Mesendoderm (in vitro differentiated cells): ENCODE measurements around the gene TM7SF3. TPM values are rescaled to one million over a fixed set of nuclear protein-coding genes. Genes with fewer than 3 reads are reported as not detected.

Experiments used
- DNase-seq: peaks from one replicate; pipeline ENCODE4 v3.0.0; 2013
- H2AK5ac ChIP-seq: 2 replicates; pipeline ENCODE4 v1.6.1; 2013; ENCODE audit warnings: low read length, inconsistent platforms
- H2BK120ac ChIP-seq: 2 replicates; pipeline ENCODE4 v1.6.1; 2013; ENCODE audit warnings: low read depth, mild to moderate bottlenecking, low read length, moderate library complexity, mixed read lengths
- H2BK15ac ChIP-seq: replicated peaks from 2 replicates; pipeline ENCODE4 v1.6.1; 2013; ENCODE audit warnings: low read depth, mild to moderate bottlenecking, moderate library complexity
- H2BK5ac ChIP-seq: 2 replicates; pipeline ENCODE4 v1.6.1; 2013; ENCODE audit warnings: low read length, inconsistent platforms
- H3K18ac ChIP-seq: 2 replicates; pipeline ENCODE4 v1.6.1; 2013; ENCODE audit warnings: mild to moderate bottlenecking, low read length, mixed read lengths
- H3K23ac ChIP-seq: one replicate; pipeline ENCODE4 v1.6.1; 2013; ENCODE audit warnings: low read length
- H3K27ac ChIP-seq: 2 replicates; pipeline ENCODE4 v1.5.1; 2013; ENCODE audit warnings: low read depth, mild to moderate bottlenecking, inconsistent platforms, low read length, moderate library complexity
- H3K27me3 ChIP-seq: 2 replicates; pipeline ENCODE4 v1.6.1; 2013; ENCODE audit warnings: low read length, control low read depth, mild to moderate bottlenecking, inconsistent platforms; ENCODE audit not compliant: insufficient read depth, poor library complexity
- H3K36me3 ChIP-seq: 2 replicates; pipeline ENCODE4 v1.6.1; 2013; ENCODE audit warnings: low read length, inconsistent platforms; ENCODE audit not compliant: control insufficient read depth, insufficient read depth
- H3K4ac ChIP-seq: one replicate; pipeline ENCODE4 v1.6.1; 2013; ENCODE audit warnings: low read depth, mild to moderate bottlenecking, low read length, moderate library complexity
- H3K4me1 ChIP-seq: 2 replicates; pipeline ENCODE4 v1.6.1; 2013; ENCODE audit warnings: low read depth, low read length, inconsistent platforms; ENCODE audit not compliant: control insufficient read depth
- H3K4me2 ChIP-seq: 2 replicates; pipeline ENCODE4 v1.6.1; 2013; ENCODE audit warnings: low read length
- H3K4me3 ChIP-seq: 2 replicates; pipeline ENCODE4 v1.5.1; 2013; ENCODE audit warnings: mild to moderate bottlenecking, low read length
- H3K56ac ChIP-seq: one replicate; pipeline ENCODE4 v1.6.1; 2013; ENCODE audit warnings: low read length
- H3K79me1 ChIP-seq: 2 replicates; pipeline ENCODE4 v1.6.1; 2013; ENCODE audit warnings: low read length, inconsistent platforms
- H3K79me2 ChIP-seq: 2 replicates; pipeline ENCODE4 v1.6.1; 2013; ENCODE audit warnings: mild to moderate bottlenecking, low read length; ENCODE audit not compliant: control insufficient read depth, insufficient read depth
- H3K9ac ChIP-seq: 2 replicates; pipeline ENCODE4 v1.6.1; 2013; ENCODE audit warnings: low read length, inconsistent platforms
- H4K5ac ChIP-seq: one replicate; pipeline ENCODE4 v1.6.1; 2013; ENCODE audit warnings: low read length
- H4K8ac ChIP-seq: one replicate; pipeline ENCODE4 v1.6.1; 2013; ENCODE audit warnings: low read depth, mild to moderate bottlenecking, control low read depth, low read length, moderate library complexity
- WGBS: extraction: QIAGEN DNeasy Blood & Tissue Kit; methylation state at CpG from one replicate; pipeline ENCODE4 v1.1.7; 2013; ENCODE audit warnings: low lambda C conversion rate, missing lambda C conversion rate; ENCODE audit not compliant: insufficient coverage; ENCODE audit errors: extremely low coverage; 5-methylcytosine and 5-hydroxymethylcytosine counted together
- polyA plus RNA-seq, 2 experiments: library from polyadenylated mRNA; stranded (reverse); fragments of 200-250 nt; gene quantifications; one replicate each; pipeline ENCODE4 v1.2.3, GENCODE V29; 2013

TM7SF3 gene, protein sequence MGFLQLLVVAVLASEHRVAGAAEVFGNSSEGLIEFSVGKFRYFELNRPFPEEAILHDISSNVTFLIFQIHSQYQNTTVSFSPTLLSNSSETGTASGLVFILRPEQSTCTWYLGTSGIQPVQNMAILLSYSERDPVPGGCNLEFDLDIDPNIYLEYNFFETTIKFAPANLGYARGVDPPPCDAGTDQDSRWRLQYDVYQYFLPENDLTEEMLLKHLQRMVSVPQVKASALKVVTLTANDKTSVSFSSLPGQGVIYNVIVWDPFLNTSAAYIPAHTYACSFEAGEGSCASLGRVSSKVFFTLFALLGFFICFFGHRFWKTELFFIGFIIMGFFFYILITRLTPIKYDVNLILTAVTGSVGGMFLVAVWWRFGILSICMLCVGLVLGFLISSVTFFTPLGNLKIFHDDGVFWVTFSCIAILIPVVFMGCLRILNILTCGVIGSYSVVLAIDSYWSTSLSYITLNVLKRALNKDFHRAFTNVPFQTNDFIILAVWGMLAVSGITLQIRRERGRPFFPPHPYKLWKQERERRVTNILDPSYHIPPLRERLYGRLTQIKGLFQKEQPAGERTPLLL
- polyA plus RNA-seq (2013, experiment 1 of 2), result 28.5 TPM
- 31.3 TPM for polyA plus RNA-seq (2013, experiment 2 of 2)

DNA sequence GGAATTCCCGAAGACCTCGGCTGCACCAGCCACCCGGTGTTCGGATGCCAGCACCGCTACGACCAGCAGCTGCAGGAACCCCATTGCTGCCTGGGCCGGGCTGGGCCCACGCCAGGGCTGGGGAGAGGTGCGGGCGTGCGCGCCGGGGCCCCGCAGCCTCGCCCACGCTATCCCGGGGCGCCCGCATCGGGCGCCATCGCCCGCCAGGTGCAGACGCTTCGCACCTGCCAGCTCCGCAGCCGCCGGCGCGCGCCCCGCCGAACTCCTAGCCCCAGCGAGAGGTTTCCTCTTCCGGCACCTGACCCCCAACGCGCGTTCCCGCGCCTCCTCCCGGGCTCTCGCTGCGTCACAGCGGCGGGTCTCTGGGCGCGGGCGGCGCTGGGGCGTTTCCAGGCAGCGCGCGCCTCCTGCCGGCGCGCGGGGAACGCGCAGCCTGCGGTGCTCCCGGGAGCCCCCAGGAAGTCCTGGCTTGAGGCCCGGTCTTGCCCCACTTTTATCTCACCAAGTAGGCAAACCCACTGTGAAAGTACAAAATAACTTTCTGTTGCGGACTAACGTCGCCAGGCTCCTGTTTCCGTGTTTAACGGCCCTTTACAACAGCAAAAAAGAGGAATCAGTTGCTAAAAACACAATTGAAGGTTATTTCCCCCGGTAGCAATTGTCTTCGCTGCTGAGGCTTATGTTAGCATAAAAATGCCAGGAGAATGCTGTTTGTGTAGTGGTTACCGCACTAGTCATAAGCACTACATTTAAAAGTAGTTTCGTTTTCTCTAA is at the start of gene TM7SF3:
TSS of gene TM7SF3 (minus strand) at position 300 of the 774 bp plus-strand sequence. CDS start at position 84, 216 bp downstream.
- peak within 1 kb of the TSS; percentile 69 for H3K4me2 ChIP-seq
- H3K79me1 ChIP-seq, result no peaks in the 10 kb centered on the region

GRCh38 chr12:27063250-27063851 is 49.2 kb upstream of the TM7SF3 start:
- H3K4me2 ChIP-seq, result no peak overlapping the region
- H3K23ac ChIP-seq, result no peak overlapping the region
- H3K4me3 ChIP-seq, result no peak overlapping the region
- H3K56ac ChIP-seq, result no peak overlapping the region
- H3K4ac ChIP-seq, result no peak overlapping the region
- H2BK5ac ChIP-seq, result no peak overlapping the region
- H3K79me1 ChIP-seq, result no peaks in the 10 kb centered on the region
- H3K4me1 ChIP-seq, result no peaks in the 10 kb centered on the region
- no peaks in the 10 kb centered on the region for H3K79me2 ChIP-seq
- H4K5ac ChIP-seq, result no peak overlapping the region
- no peaks in the 10 kb centered on the region for H3K36me3 ChIP-seq
- no peak overlapping the region for H3K27ac ChIP-seq
- no peak overlapping the region for H3K18ac ChIP-seq
- no peak overlapping the region for H4K8ac ChIP-seq
- no peak overlapping the region for H3K9ac ChIP-seq
- no peak overlapping the region for H2BK15ac ChIP-seq
- H3K27me3 ChIP-seq, result no peaks in the 10 kb centered on the region
- no peak for DNase-seq
- no peak overlapping the region for H2BK120ac ChIP-seq
- no peak overlapping the region for H2AK5ac ChIP-seq

More for the DNA sequence above, at the start of gene TM7SF3:
- Histone ChIP-seq H3K79me2 (no peaks in the 10 kb centered on the region), H3K27me3 (no peaks in the 10 kb centered on the region), H2BK120ac (peak within 1 kb of the TSS; percentile 3), H3K18ac (peak within 1 kb of the TSS; percentile 85), H3K4ac (peak within 1 kb of the TSS; percentile 36), H3K27ac (peak within 1 kb of the TSS; percentile 73), H3K4me3 (peak within 1 kb of the TSS; percentile 86), H3K56ac (peak within 1 kb of the TSS; percentile 87), H2BK5ac (peak within 1 kb of the TSS; percentile 28), H3K36me3 (no peaks in the 10 kb centered on the region), H4K5ac (no peak within 1 kb of the TSS), H3K4me1 (peaks cover 5% of the 10 kb centered on the region), H2BK15ac (no peak within 1 kb of the TSS), H2AK5ac (no peak within 1 kb of the TSS), H3K23ac (peak within 1 kb of the TSS; percentile 49), H4K8ac (peak within 1 kb of the TSS; percentile 98), H3K9ac (peak within 1 kb of the TSS; percentile 76)
- WGBS, result no CpG with 5 or more reads among the region's 71 CpGs
- DNase-seq, result peak; percentile 94

DNA sequence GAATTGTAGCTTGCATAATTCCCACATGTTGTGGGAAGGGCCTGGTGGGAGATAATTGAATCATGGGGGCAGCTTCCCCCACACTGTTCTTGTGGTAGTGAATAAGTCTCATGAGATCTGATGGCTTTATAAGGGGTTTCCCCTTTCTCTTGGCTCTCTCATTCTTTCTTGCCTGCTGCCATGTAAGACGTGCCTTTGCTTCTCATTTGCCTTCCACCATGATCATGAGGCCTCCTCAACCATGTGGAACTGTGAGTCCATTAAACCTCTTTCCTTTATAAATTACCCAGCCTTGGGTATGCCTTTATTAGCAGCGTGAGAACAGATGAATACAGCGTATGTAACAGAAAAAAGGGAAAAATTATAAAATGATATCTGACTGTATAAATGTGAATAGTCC is 47.1 kb upstream of the TM7SF3 start:
- no peak overlapping the region for H4K5ac ChIP-seq
- no peak for DNase-seq
- no peak overlapping the region for H3K56ac ChIP-seq
- no peaks in the 10 kb centered on the region for H3K27me3 ChIP-seq
- H3K4me1 ChIP-seq, result no peaks in the 10 kb centered on the region
- H3K27ac ChIP-seq, result no peak overlapping the region
- H3K4me2 ChIP-seq, result no peak overlapping the region
- H3K4ac ChIP-seq, result no peak overlapping the region
- no peaks in the 10 kb centered on the region for H3K79me1 ChIP-seq
- H3K36me3 ChIP-seq, result no peaks in the 10 kb centered on the region
- no peak overlapping the region for H3K9ac ChIP-seq
- H3K4me3 ChIP-seq, result no peak overlapping the region
- H2BK15ac ChIP-seq, result no peak overlapping the region
- no peak overlapping the region for H4K8ac ChIP-seq
- H2BK120ac ChIP-seq, result no peak overlapping the region
- no CpG with 5 or more reads among the region's 3 CpGs for WGBS
- H3K79me2 ChIP-seq, result no peaks in the 10 kb centered on the region
- no peak overlapping the region for H3K18ac ChIP-seq
- no peak overlapping the region for H2AK5ac ChIP-seq
- no peak overlapping the region for H2BK5ac ChIP-seq
- no peak overlapping the region for H3K23ac ChIP-seq

DNA sequence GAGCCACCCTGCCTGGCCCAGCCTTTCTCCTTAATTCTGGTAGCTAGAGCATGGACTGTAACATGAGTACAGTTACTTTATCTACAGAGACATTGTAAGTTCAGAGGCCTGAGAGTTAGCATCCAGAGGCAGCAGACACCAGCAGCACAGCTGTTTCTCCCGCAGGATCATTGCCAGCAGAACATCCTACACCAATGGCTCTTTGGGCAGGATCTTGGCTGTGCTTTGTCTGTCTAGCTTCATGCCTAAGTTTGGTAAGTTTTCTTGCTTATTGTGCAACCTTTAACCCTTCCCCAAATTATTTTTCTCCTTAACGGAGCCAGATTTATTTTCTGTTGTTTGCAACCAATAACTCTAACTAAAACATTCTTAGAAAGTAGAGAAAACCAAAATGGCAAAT is 46.6 kb upstream of the TM7SF3 start:
- no peak overlapping the region for H3K4me2 ChIP-seq
- H4K5ac ChIP-seq, result no peak overlapping the region
- H3K18ac ChIP-seq, result no peak overlapping the region
- H3K56ac ChIP-seq, result no peak overlapping the region
- H3K27me3 ChIP-seq, result no peaks in the 10 kb centered on the region
- no peaks in the 10 kb centered on the region for H3K4me1 ChIP-seq
- no CpG with 5 or more reads among the region's 2 CpGs for WGBS
- H3K4me3 ChIP-seq, result no peak overlapping the region
- no peak overlapping the region for H3K9ac ChIP-seq
- no peak overlapping the region for H2AK5ac ChIP-seq
- H3K27ac ChIP-seq, result no peak overlapping the region
- H2BK5ac ChIP-seq, result no peak overlapping the region
- no peak overlapping the region for H3K4ac ChIP-seq
- no peaks in the 10 kb centered on the region for H3K79me1 ChIP-seq
- H2BK120ac ChIP-seq, result no peak overlapping the region
- H2BK15ac ChIP-seq, result no peak overlapping the region
- H4K8ac ChIP-seq, result no peak overlapping the region
- DNase-seq, result no peak
- no peaks in the 10 kb centered on the region for H3K36me3 ChIP-seq
- H3K23ac ChIP-seq, result no peak overlapping the region
- H3K79me2 ChIP-seq, result no peaks in the 10 kb centered on the region

- no peak overlapping the region for H2BK120ac ChIP-seq
- no peaks in the 10 kb centered on the region for H3K79me2 ChIP-seq
- H3K79me1 ChIP-seq, result no peaks in the 10 kb centered on the region
- no peaks in the 10 kb centered on the region for H3K27me3 ChIP-seq
- H3K56ac ChIP-seq, result no peak overlapping the region
- no peak overlapping the region for H4K5ac ChIP-seq
- H2BK5ac ChIP-seq, result no peak overlapping the region
- no peak overlapping the region for H2AK5ac ChIP-seq
- H3K4me2 ChIP-seq, result no peak overlapping the region
- no peak overlapping the region for H3K4me3 ChIP-seq
- no peak overlapping the region for H3K27ac ChIP-seq
- H3K36me3 ChIP-seq, result no peaks in the 10 kb centered on the region
- no peak overlapping the region for H3K23ac ChIP-seq
- H3K4me1 ChIP-seq, result no peaks in the 10 kb centered on the region
- no peak overlapping the region for H3K9ac ChIP-seq
- no peak overlapping the region for H3K4ac ChIP-seq
- no CpG with 5 or more reads among the region's 3 CpGs for WGBS
- H4K8ac ChIP-seq, result no peak overlapping the region
- H2BK15ac ChIP-seq, result no peak overlapping the region
- no peak for DNase-seq
- H3K18ac ChIP-seq, result no peak overlapping the region
Observed at GRCh38 chr12:27057543-27057942, 43.4 kb upstream of the TM7SF3 start.
